ENCODE measurements around the gene NR1H4. TPM values are rescaled to one million over a fixed set of nuclear protein-coding genes. Genes with fewer than 3 reads are reported as not detected.
A peak's percentile ranks its signal among the peaks of the same experiment; 100 is the strongest.

NR1H4 gene
- total and polyA plus RNA-seq, 11 donors: not detected

DNA sequence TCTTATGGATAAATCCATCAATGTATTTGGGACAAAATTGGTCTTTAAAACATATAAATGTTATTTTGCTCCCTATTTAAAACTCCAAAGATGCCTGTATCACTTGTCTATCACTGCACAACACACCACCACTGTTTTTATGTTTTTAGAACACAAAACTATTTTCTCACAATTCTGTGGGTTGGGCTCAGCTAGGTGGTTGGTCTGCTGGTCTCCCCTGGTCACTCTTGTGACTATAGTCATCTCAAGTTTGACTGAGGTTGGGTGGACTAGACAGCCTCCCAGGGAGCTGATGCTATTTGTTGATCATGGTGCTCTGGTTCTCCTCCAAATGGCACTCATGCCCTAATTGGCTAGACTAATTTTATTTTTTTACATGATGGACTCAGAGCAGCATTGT lies 39.5 kb upstream of the NR1H4 start:
- ATAC-seq (no peak), DNase-seq (no peak)
- Histone ChIP-seq H3K4me3 (no peak overlapping the region), H3K4me1 (no peaks in the 10 kb centered on the region), H3K9me3 (peaks cover 0 to 13% (median 0%) of the 10 kb centered on the region in 12 donors), H3K27ac (peak overlapping the region in 1 of 12 donors; percentile 19), H3K27me3 (no peaks in the 10 kb centered on the region), H3K36me3 (no peaks in the 10 kb centered on the region)
- intact Hi-C loops (cut with DNase I): no loop called here
- no peak for TF ChIP-seq POLR2A (IDR thresholded peaks at IDR 0.05)
- TF ChIP-seq, protein P1, sequence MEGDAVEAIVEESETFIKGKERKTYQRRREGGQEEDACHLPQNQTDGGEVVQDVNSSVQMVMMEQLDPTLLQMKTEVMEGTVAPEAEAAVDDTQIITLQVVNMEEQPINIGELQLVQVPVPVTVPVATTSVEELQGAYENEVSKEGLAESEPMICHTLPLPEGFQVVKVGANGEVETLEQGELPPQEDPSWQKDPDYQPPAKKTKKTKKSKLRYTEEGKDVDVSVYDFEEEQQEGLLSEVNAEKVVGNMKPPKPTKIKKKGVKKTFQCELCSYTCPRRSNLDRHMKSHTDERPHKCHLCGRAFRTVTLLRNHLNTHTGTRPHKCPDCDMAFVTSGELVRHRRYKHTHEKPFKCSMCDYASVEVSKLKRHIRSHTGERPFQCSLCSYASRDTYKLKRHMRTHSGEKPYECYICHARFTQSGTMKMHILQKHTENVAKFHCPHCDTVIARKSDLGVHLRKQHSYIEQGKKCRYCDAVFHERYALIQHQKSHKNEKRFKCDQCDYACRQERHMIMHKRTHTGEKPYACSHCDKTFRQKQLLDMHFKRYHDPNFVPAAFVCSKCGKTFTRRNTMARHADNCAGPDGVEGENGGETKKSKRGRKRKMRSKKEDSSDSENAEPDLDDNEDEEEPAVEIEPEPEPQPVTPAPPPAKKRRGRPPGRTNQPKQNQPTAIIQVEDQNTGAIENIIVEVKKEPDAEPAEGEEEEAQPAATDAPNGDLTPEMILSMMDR (IDR thresholded peaks at IDR 0.05): no peak

DNA sequence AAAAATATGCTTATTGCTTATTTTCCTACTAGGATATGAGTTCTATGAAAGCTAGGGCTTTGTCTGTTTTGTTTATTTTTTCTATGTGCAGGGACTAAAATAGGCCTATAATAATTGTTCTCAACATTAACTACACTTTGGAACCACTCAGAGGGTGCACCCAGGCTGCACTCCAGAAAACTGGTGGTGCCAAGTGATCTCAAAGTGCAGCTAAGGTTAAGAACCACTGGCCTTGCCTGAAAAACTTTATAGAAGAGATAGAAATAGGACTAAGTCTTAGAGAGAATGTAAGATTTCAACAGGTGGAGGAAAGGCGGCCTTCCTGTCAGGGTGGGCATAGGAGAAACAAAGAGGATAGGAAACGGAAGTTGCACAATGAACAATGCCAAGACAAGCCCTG lies 37.7 kb upstream of the NR1H4 start:
- peaks cover 0 to 13% (median 0%) of the 10 kb centered on the region in 12 donors for H3K9me3 ChIP-seq
- WGBS, 4 donors: 38 to 68% (median 55%) methylated on average over 2 of the region's 2 CpGs
- TF ChIP-seq POLR2A (IDR thresholded peaks at IDR 0.05): no peak
- TF ChIP-seq, protein P1 (IDR thresholded peaks at IDR 0.05): no peak
- DNase-seq (no peak), ATAC-seq (no peak)
- no peak overlapping the region for H3K4me3 ChIP-seq
- H3K27me3 ChIP-seq: no peaks in the 10 kb centered on the region
- H3K36me3 ChIP-seq: no peaks in the 10 kb centered on the region
- no peaks in the 10 kb centered on the region for H3K4me1 ChIP-seq
- no peak overlapping the region for H3K27ac ChIP-seq
- intact Hi-C loops (cut with DNase I): no loop called here

DNA sequence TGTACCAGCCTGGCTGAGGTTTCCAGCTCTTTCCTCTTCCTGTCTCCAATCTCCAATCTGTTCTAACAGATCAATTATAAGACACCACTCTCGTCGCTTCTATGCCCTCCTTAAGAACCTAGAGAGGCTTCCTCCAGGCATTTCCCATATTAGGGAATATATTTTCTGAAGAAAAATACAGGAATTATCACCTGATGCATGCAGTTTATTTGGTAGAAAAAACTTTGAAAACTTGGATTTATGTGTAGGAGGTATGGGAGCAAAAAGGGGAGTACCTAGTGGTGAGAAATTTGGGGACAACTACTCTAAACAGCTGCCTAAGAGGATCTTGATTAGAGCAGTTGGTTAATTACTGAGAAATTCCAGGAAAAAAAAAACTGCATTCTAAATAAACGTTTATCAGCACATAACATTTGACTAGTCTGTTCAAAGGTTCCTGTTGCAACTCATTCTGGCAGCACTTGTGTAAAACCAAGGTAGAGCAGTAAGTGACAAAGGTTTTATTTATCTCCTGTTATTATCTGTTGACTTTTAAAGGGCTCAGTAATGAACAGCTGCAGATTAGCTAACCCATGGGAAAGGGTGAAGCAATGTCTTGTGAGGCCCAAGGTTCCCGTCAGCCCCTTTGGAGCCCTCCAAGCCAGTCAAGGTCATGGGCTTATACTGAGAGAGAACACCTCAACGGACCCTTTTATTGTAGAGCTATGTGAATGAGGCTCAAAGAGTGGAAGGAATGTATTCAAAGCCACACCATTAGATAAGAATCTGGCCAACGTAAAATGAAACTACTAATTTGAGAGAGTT lies 36.4 kb upstream of the NR1H4 start:
- Histone ChIP-seq H3K4me3 (no peak overlapping the region), H3K4me1 (no peaks in the 10 kb centered on the region), H3K36me3 (no peaks in the 10 kb centered on the region), H3K27ac (no peak overlapping the region), H3K9me3 (peaks cover 0 to 13% (median 0%) of the 10 kb centered on the region in 12 donors), H3K27me3 (no peaks in the 10 kb centered on the region)
- ATAC-seq (no peak), DNase-seq (no peak)
- 55 to 67% (median 62%) methylated on average over 6 of the region's 6 CpGs for WGBS, 4 donors
- TF ChIP-seq, protein P1 (IDR thresholded peaks at IDR 0.05): no peak
- TF ChIP-seq POLR2A (IDR thresholded peaks at IDR 0.05): no peak
- intact Hi-C loops (cut with DNase I): no loop called here

DNA sequence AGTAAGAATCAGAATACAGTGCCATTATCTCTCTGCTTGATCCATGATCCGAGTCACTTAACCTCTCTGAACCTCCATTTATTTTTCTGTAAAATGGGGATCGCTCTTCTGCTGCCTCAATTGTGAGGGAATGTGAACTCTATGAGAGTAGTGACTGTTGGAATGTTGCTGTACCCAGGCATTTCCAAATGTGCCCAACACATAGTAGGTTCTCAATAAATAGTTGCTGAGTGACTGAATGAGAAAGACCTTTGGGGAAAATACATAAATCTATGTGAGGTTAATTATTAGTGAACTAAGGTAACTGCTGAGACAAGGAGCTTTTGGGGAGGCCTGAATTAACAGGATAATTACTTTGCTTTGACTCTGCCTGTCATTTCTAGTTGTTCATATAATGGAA lies 33.9 kb upstream of the NR1H4 start:
- no peak for TF ChIP-seq POLR2A (IDR thresholded peaks at IDR 0.05)
- TF ChIP-seq, protein P1 (IDR thresholded peaks at IDR 0.05): no peak
- H3K27me3 ChIP-seq: no peaks in the 10 kb centered on the region
- H3K9me3 ChIP-seq: no peaks in the 10 kb centered on the region
- no peaks in the 10 kb centered on the region for H3K4me1 ChIP-seq
- intact Hi-C loops (cut with DNase I): no loop called here
- no peak overlapping the region for H3K27ac ChIP-seq
- H3K36me3 ChIP-seq: no peaks in the 10 kb centered on the region
- WGBS, 4 donors: 76 to 84% (median 79%) methylated on average over 2 of the region's 2 CpGs
- no peak overlapping the region for H3K4me3 ChIP-seq
- ATAC-seq (no peak), DNase-seq (no peak)
